Mesenchymal stem cell (in vitro differentiated cells and primary cell): ENCODE data around the gene ABCC4.

Experiments
- DNase-seq: peaks from one replicate; pipeline ENCODE4 v3.0.0-alpha.2; 2013
- H2AFZ ChIP-seq: one replicate; pipeline ENCODE4 v1.6.1; 2013; ENCODE audit warnings: low read depth, mild to moderate bottlenecking, control low read depth, inconsistent platforms, low read length, moderate library complexity
- H2AK5ac ChIP-seq: 2 replicates; pipeline ENCODE4 v1.6.1; 2013; ENCODE audit warnings: low read length, moderate library complexity, mild to moderate bottlenecking, inconsistent platforms; ENCODE audit not compliant: severe bottlenecking
- H2BK120ac ChIP-seq: one replicate; pipeline ENCODE4 v1.6.1; 2013; ENCODE audit warnings: low read depth, mild to moderate bottlenecking, inconsistent platforms, low read length, moderate library complexity
- H2BK12ac ChIP-seq, 2 experiments: one replicate each; pipeline ENCODE4 v1.6.1; 2013; ENCODE audit warnings: inconsistent platforms in 2 of 2, low read length in 2 of 2, mild to moderate bottlenecking in 2 of 2, moderate library complexity in 2 of 2, control low read depth in 1 of 2
- H2BK15ac ChIP-seq: one replicate; pipeline ENCODE4 v1.6.1; 2013; ENCODE audit warnings: mild to moderate bottlenecking, low read depth, inconsistent platforms; ENCODE audit not compliant: poor library complexity, severe bottlenecking
- H2BK5ac ChIP-seq: 2 replicates; pipeline ENCODE4 v1.6.1; 2013; ENCODE audit warnings: low read depth, mild to moderate bottlenecking, low read length, control low read depth, inconsistent platforms; ENCODE audit not compliant: poor library complexity, severe bottlenecking
- H3K14ac ChIP-seq, 2 experiments: one replicate each; pipeline ENCODE4 v1.6.1; 2013; ENCODE audit warnings: inconsistent platforms in 2 of 2, low read length in 2 of 2, control low read depth in 1 of 2, mild to moderate bottlenecking in 1 of 2, moderate library complexity in 1 of 2
- H3K18ac ChIP-seq, 2 experiments: one replicate each; pipeline ENCODE4 v1.6.1; 2013; ENCODE audit warnings: inconsistent platforms in 2 of 2, low read length in 2 of 2, control low read depth in 1 of 2, low read depth in 1 of 2, mild to moderate bottlenecking in 1 of 2
- H3K23ac ChIP-seq, 2 experiments: one replicate each; pipeline ENCODE4 v1.6.1; 2013; ENCODE audit warnings: inconsistent platforms in 2 of 2, low read length in 2 of 2, mild to moderate bottlenecking in 2 of 2, moderate library complexity in 2 of 2, control low read depth in 1 of 2
- H3K27ac ChIP-seq: 2 replicates; pipeline ENCODE4 v1.5.1; 2013; ENCODE audit warnings: mild to moderate bottlenecking, moderate library complexity, low read length, control low read depth, inconsistent platforms; ENCODE audit not compliant: poor library complexity, severe bottlenecking
- H3K27me3 ChIP-seq, 2 experiments: 2 replicates each; pipeline versions ENCODE4 v1.6.1 to v1.7.0; 2013; ENCODE audit warnings: low read length in 2 of 2, mild to moderate bottlenecking in 2 of 2, moderate library complexity in 2 of 2, control low read depth in 1 of 2, inconsistent platforms in 1 of 2; ENCODE audit not compliant: control insufficient read depth in 1 of 2, insufficient read depth in 1 of 2
- H3K36me3 ChIP-seq, 2 experiments: 2 replicates each; pipeline versions ENCODE4 v1.6.1 to v1.7.0; 2013; ENCODE audit warnings: low read length in 2 of 2, control low read depth in 1 of 2, inconsistent platforms in 1 of 2, low read depth in 1 of 2, mild to moderate bottlenecking in 1 of 2; ENCODE audit not compliant: insufficient read depth in 2 of 2, control insufficient read depth in 1 of 2
- H3K4ac ChIP-seq, 2 experiments: one replicate each; pipeline ENCODE4 v1.6.1; 2013; ENCODE audit warnings: inconsistent platforms in 2 of 2, low read length in 2 of 2, mild to moderate bottlenecking in 2 of 2, moderate library complexity in 2 of 2, control low read depth in 1 of 2, low read depth in 1 of 2
- H3K4me1 ChIP-seq: 2 replicates; pipeline ENCODE4 v1.6.1; 2013; ENCODE audit warnings: low read depth, low read length, control low read depth; ENCODE audit not compliant: control insufficient read depth, insufficient read depth
- H3K4me2 ChIP-seq: 2 replicates; pipeline ENCODE4 v1.6.1; 2013; ENCODE audit warnings: low read length, mild to moderate bottlenecking, inconsistent platforms; ENCODE audit not compliant: poor library complexity, severe bottlenecking
- H3K4me3 ChIP-seq, 2 experiments: 2 replicates each; pipeline versions ENCODE4 v1.5.1 to v1.7.0; 2013; ENCODE audit warnings: low read length in 2 of 2, mild to moderate bottlenecking in 2 of 2, control low read depth in 1 of 2, low read depth in 1 of 2; ENCODE audit not compliant: insufficient read depth in 1 of 2
- H3K79me1 ChIP-seq: replicated peaks from 2 replicates; pipeline ENCODE4 v1.6.1; 2013; ENCODE audit warnings: mild to moderate bottlenecking, control low read depth, low read length, inconsistent platforms; ENCODE audit not compliant: poor library complexity, severe bottlenecking
- H3K9ac ChIP-seq: 2 replicates; pipeline ENCODE4 v1.7.0; 2013; ENCODE audit warnings: mild to moderate bottlenecking, low read length, moderate library complexity
- H3K9me3 ChIP-seq: 2 replicates; pipeline ENCODE4 v1.7.0; 2013; ENCODE audit warnings: mild to moderate bottlenecking, low read length; ENCODE audit not compliant: control insufficient read depth
- H4K8ac ChIP-seq: one replicate; pipeline ENCODE4 v1.6.1; 2013; ENCODE audit warnings: inconsistent platforms, mild to moderate bottlenecking, low read length, moderate library complexity
- H4K91ac ChIP-seq: one replicate; pipeline ENCODE4 v1.6.1; 2013; ENCODE audit warnings: mild to moderate bottlenecking, low read length, inconsistent platforms
- WGBS: methylation state at CpG from one replicate; pipeline ENCODE4 v1.1.7; 2013; ENCODE audit warnings: mixed read lengths; 5-methylcytosine and 5-hydroxymethylcytosine counted together

The ABCC4 gene

DNA sequence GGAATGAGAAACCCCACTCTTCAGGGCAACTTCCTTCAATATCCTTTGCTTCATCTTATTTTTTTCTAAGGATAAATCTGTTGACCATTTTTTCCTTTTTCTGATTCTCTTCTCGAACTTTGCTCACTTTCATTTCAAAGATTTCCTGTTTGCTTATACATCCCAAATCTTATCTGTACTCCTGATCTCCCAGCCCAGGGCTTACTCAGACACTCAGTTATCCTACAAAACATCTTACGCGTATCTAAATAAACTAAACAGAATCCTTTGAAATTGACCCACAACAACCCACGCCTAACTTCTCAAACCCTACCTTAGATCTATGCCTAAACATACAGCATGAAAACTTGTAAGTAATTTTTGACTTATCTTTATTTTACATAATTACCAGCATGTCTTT lies 179.2 kb downstream of the ABCC4 start:
- Histone ChIP-seq H3K4me2 (no peak overlapping the region), H3K23ac (no peak overlapping the region), H3K4me1 (peaks cover 2% of the 10 kb centered on the region), H2BK120ac (no peak overlapping the region), H3K4me3 (no peak overlapping the region), H2BK15ac (no peak overlapping the region), H3K36me3 (peaks cover 4 to 28% of the 10 kb centered on the region in 2 experiments), H3K4ac (no peak overlapping the region), H3K14ac (no peak overlapping the region), H2BK12ac (no peak overlapping the region), H3K9ac (no peak overlapping the region), H3K9me3 (no peaks in the 10 kb centered on the region), H4K8ac (no peak overlapping the region), H2AFZ (no peak overlapping the region), H3K18ac (no peak overlapping the region), H2AK5ac (no peak overlapping the region), H3K27me3 (no peaks in the 10 kb centered on the region), H3K27ac (no peak overlapping the region), H4K91ac (no peak overlapping the region), H2BK5ac (no peak overlapping the region), H3K79me1 (peaks cover 19% of the 10 kb centered on the region)
- 60% methylated on average over 4 of the region's 4 CpGs for WGBS
- DNase-seq = peak; percentile 31

DNA sequence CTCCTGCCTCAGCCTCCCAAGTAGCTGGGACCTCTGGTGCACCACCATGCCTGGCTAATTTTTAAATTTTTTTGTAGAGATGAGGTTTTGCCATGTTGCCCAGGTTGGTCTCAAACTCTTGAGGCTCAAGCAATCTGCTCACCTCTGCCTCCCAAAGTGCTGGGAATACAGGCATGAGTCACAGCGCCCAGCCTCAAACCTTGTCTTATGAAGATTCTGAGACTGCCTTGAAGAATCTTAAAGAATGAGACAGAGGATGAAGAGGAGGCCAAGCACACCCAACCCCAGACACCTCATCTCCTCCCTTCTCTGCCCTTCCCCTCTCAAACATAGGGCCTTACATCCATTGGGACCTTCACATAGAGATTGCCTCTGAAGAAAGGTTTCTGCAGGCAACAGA lies 179.7 kb downstream of the ABCC4 start:
- H3K14ac ChIP-seq = no peak overlapping the region
- H3K4me2 ChIP-seq = no peak overlapping the region
- H4K8ac ChIP-seq = no peak overlapping the region
- H3K27ac ChIP-seq = no peak overlapping the region
- H3K9ac ChIP-seq = no peak overlapping the region
- no peak overlapping the region for H2BK15ac ChIP-seq
- H2BK5ac ChIP-seq = no peak overlapping the region
- H2BK12ac ChIP-seq = no peak overlapping the region
- no peak overlapping the region for H3K18ac ChIP-seq
- H3K4ac ChIP-seq = no peak overlapping the region
- H3K36me3 ChIP-seq = peaks cover 8 to 32% of the 10 kb centered on the region in 2 experiments
- H3K27me3 ChIP-seq = no peaks in the 10 kb centered on the region
- H3K4me3 ChIP-seq = no peak overlapping the region
- peaks cover 2% of the 10 kb centered on the region for H3K4me1 ChIP-seq
- no peak overlapping the region for H3K23ac ChIP-seq
- H3K9me3 ChIP-seq = no peaks in the 10 kb centered on the region
- WGBS = no CpG with 5 or more reads among the region's 1 CpG
- H2AFZ ChIP-seq = no peak overlapping the region
- no peak overlapping the region for H2BK120ac ChIP-seq
- no peak overlapping the region for H2AK5ac ChIP-seq
- no peak overlapping the region for H4K91ac ChIP-seq
- H3K79me1 ChIP-seq = peaks cover 18% of the 10 kb centered on the region
- no peak for DNase-seq

DNA sequence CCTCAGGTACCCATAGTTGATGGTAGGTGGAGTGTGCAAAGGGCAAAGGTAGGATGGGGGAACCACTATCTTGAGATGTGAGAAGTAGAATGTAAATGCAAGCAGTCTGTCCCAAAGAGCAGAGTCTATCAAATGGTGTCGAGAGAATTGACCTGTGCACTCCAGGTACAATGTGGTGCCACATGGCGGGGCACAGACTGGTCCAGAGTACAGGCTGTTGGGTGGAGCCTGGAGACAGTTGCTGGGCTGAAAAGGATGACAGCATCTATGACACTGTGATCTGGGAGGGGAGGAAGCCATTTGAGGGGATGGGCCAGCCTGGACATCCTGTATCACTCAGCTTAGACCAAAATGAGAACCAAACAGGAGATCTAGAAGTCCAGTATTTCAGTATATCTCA lies 180.6 kb downstream of the ABCC4 start:
- Histone ChIP-seq H3K4me3 (no peak overlapping the region), H4K91ac (no peak overlapping the region), H3K4ac (no peak overlapping the region), H3K79me1 (peaks cover 18% of the 10 kb centered on the region), H2BK5ac (no peak overlapping the region), H2AFZ (no peak overlapping the region), H3K27ac (no peak overlapping the region), H3K4me1 (peaks cover 2% of the 10 kb centered on the region), H3K27me3 (no peaks in the 10 kb centered on the region), H2BK120ac (no peak overlapping the region), H2AK5ac (no peak overlapping the region), H3K36me3 (peaks cover 8 to 30% of the 10 kb centered on the region in 2 experiments), H3K18ac (no peak overlapping the region), H2BK15ac (no peak overlapping the region), H3K14ac (no peak overlapping the region), H3K4me2 (no peak overlapping the region), H3K9ac (no peak overlapping the region), H3K9me3 (no peaks in the 10 kb centered on the region), H4K8ac (no peak overlapping the region), H3K23ac (peak overlapping the region in 1 of 2 experiments; percentile 9), H2BK12ac (no peak overlapping the region)
- 97% methylated on average over 2 of the region's 2 CpGs for WGBS
- no peak for DNase-seq

DNA sequence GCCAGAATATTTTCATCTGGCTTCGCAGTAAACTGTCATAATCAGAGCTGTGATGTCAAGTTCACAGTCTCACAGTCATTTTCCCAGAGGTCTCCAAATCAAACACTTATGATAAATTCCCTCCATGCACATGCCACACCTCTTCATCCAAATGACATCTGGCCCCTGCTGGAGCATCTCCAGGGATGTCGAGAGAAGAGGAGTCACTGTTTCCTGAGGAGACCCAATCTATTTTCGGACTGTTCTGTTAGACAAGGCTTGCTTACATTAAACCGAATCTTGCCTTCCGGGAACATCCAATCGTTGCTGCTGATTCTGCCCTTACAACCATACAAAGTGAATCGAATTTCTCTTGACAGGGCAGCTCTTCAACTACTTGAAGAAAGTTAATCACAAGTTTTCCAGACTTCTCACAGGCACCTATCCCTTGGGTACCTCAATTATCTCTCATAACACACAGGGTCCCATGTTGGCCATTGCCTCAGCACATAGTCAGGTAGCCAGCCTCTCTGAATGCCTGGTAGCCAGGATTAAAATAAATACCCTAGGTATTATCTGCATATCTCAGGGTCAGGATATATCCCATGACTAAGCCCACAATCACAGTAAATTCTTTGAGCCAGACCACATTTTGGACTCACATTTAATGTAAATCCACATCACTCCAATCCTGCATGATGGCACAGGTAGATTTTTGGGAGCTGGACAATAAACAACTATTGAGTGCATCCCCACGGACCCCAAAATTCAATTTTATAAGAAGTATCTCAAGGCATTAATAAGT lies 182.5 kb downstream of the ABCC4 start:
- H3K4ac ChIP-seq = no peak overlapping the region

More for the DNA sequence above, 182.5 kb downstream of the ABCC4 start:
- no peak overlapping the region for H2BK5ac ChIP-seq
- H3K23ac ChIP-seq = no peak overlapping the region
- H2BK15ac ChIP-seq = no peak overlapping the region
- WGBS = 95% methylated on average over 7 of the region's 8 CpGs
- no peaks in the 10 kb centered on the region for H3K27me3 ChIP-seq
- H3K18ac ChIP-seq = no peak overlapping the region
- H3K9me3 ChIP-seq = no peaks in the 10 kb centered on the region
- peaks cover 8 to 23% of the 10 kb centered on the region in 2 experiments for H3K36me3 ChIP-seq
- no peak overlapping the region for H4K8ac ChIP-seq
- H3K4me1 ChIP-seq = peaks cover 2% of the 10 kb centered on the region
- H2BK12ac ChIP-seq = no peak overlapping the region
- H3K4me3 ChIP-seq = no peak overlapping the region
- H3K9ac ChIP-seq = no peak overlapping the region
- no peak overlapping the region for H3K27ac ChIP-seq
- H4K91ac ChIP-seq = no peak overlapping the region
- no peak overlapping the region for H3K4me2 ChIP-seq
- no peak for DNase-seq
- no peak overlapping the region for H2AK5ac ChIP-seq
- no peak overlapping the region for H2BK120ac ChIP-seq
- H2AFZ ChIP-seq = no peak overlapping the region
- peaks cover 14% of the 10 kb centered on the region for H3K79me1 ChIP-seq
- no peak overlapping the region for H3K14ac ChIP-seq
